ENCODE data around the gene FKBP15.
"Not testable (repeated sequence)": the region's sequence is repeated elsewhere in the genome, so short reads cannot be mapped to it uniquely, and the experiment has no call there.

The FKBP15 gene

GRCh38 chr9:113181165-113181564 is 39.9 kb downstream of the FKBP15 start:
- DNase-seq: no peak

- DNase-seq: no peak
Measured at GRCh38 chr9:113179839-113180238, 41.2 kb downstream of the FKBP15 start.

- no peak for DNase-seq
Measured at GRCh38 chr9:113178087-113178486, 43.0 kb downstream of the FKBP15 start.

- no peak for DNase-seq
Measured at GRCh38 chr9:113177251-113177650, 43.8 kb downstream of the FKBP15 start.

- DNase-seq: no peak
Measured at GRCh38 chr9:113176803-113177202, 44.3 kb downstream of the FKBP15 start.

- DNase-seq: no peak
Measured at GRCh38 chr9:113173341-113173740, 47.7 kb downstream of the FKBP15 start.

GRCh38 chr9:113168809-113169208 is 52.3 kb downstream of the FKBP15 start:
- no peak for DNase-seq

- DNase-seq: no peak
Measured at GRCh38 chr9:113166039-113166438, 55.0 kb downstream of the FKBP15 start.

GRCh38 chr9:113164536-113165300 is 56.4 kb downstream of the FKBP15 start:
- DNase-seq: no peak

GRCh38 chr9:113163001-113163400 is 58.1 kb downstream of the FKBP15 start:
- no peak for DNase-seq

GRCh38 chr9:113160571-113160970 is 60.5 kb downstream of the FKBP15 start:
- DNase-seq: no peak

GRCh38 chr9:113158446-113158845 is 62.6 kb downstream of the FKBP15 start:
- no peak for DNase-seq

- no peak for DNase-seq
Measured at GRCh38 chr9:113156880-113157279, 64.2 kb downstream of the FKBP15 start.

GRCh38 chr9:113155911-113156588 is 65.0 kb downstream of the FKBP15 start:
- no peak for DNase-seq

- no peak for DNase-seq
Measured at GRCh38 chr9:113154946-113155345, 66.1 kb downstream of the FKBP15 start.

- no peak for DNase-seq
Measured at GRCh38 chr9:113154471-113154870, 66.6 kb downstream of the FKBP15 start.

- DNase-seq: no peak
Measured at GRCh38 chr9:113153599-113153998, 67.5 kb downstream of the FKBP15 start.

GRCh38 chr9:113152699-113153098 is 68.4 kb downstream of the FKBP15 start:
- DNase-seq: no peak

GRCh38 chr9:113151696-113152630 is 69.1 kb downstream of the FKBP15 start:
- no peak for DNase-seq

- DNase-seq: peak; percentile 47 to 78
Measured at GRCh38 chr9:113150670-113151611, 70.1 kb downstream of the FKBP15 start, which contains the start of gene SLC31A2. Gene SLC31A2 (plus strand): TSS chr9:113151007. CDS start chr9:113151075, 68 bp downstream.

- not testable (repeated sequence) for DNase-seq
Measured at GRCh38 chr9:113149561-113149960, 71.5 kb downstream of the FKBP15 start.
